Thymus (tissue), 11 donors: Measurements from ENCODE around the gene SERP2. TPM values are rescaled to one million over a fixed set of nuclear protein-coding genes. Genes with fewer than 3 reads are reported as not detected.

ENCODE experiments used
- DNase-seq, 9 donors: peaks; one replicate each; pipeline ENCODE4 v3.0.0-alpha.2; 2013; ENCODE audit warnings: low spot score in 9 of 9, low read depth in 6 of 9, missing footprints in 1 of 9
- H3K27ac ChIP-seq, 2 donors: one replicate each; pipeline ENCODE4 v1.5.1; 2013; ENCODE audit warnings: control low read depth in 1 of 2, low read depth in 1 of 2, low read length in 1 of 2, mild to moderate bottlenecking in 1 of 2, moderate library complexity in 1 of 2
- H3K27me3 ChIP-seq, 2 donors: one replicate each; pipeline ENCODE4 v1.5.1; 2013; ENCODE audit warnings: low read length in 1 of 2; ENCODE audit not compliant: control insufficient read depth in 2 of 2, insufficient read depth in 1 of 2
- H3K36me3 ChIP-seq, 2 donors: one replicate each; pipeline ENCODE4 v1.5.1; 2013; ENCODE audit warnings: low read length in 1 of 2, mild to moderate bottlenecking in 1 of 2, moderate library complexity in 1 of 2; ENCODE audit not compliant: control insufficient read depth in 2 of 2, insufficient read depth in 2 of 2
- H3K4me1 ChIP-seq, 2 donors: one replicate each; pipeline ENCODE4 v1.5.1; 2013; ENCODE audit warnings: low read length in 2 of 2; ENCODE audit not compliant: control insufficient read depth in 2 of 2, insufficient read depth in 2 of 2
- H3K4me3 ChIP-seq, 2 donors: one replicate each; pipeline ENCODE4 v1.5.1; 2013; ENCODE audit warnings: low read length in 2 of 2, control low read depth in 1 of 2, mild to moderate bottlenecking in 1 of 2
- H3K9me3 ChIP-seq, 2 donors: one replicate each; pipeline ENCODE4 v1.5.1; 2013; ENCODE audit warnings: low read length in 1 of 2, mild to moderate bottlenecking in 1 of 2; ENCODE audit not compliant: control insufficient read depth in 2 of 2, insufficient read depth in 1 of 2
- WGBS: extraction: QIAGEN DNeasy Blood & Tissue Kit; methylation state at CpG from one replicate; pipeline ENCODE4 v1.1.7; 2013; 5-methylcytosine and 5-hydroxymethylcytosine counted together
- polyA plus RNA-seq: library from polyadenylated mRNA; stranded (reverse); fragments of 200-250 nt; gene quantifications from one replicate; pipeline ENCODE4 v1.2.3, GENCODE V29; 2013
- total RNA-seq: library from RNA; stranded (reverse); fragments of 120-200 nt; gene quantifications from one replicate; pipeline ENCODE4 v1.2.4, GENCODE V29; 2013
- donor health status: healthy.

Gene SERP2
- total and polyA plus RNA-seq, 2 donors: 5.5 to 9.4 TPM

- no peaks in the 10 kb centered on the region for H3K27me3 ChIP-seq
- peak overlapping the region; percentile 89 to 95 for H3K4me3 ChIP-seq
- peak overlapping the region in 1 of 2 donors; percentile 99 for H3K27ac ChIP-seq
- DNase-seq: peak in 5 of 9 donors; percentile 45 to 84 (median 62)
- peaks cover 7 to 23% of the 10 kb centered on the region in 2 donors for H3K36me3 ChIP-seq
- H3K4me1 ChIP-seq: peaks cover 10 to 25% of the 10 kb centered on the region in 2 donors
- WGBS: 23% methylated on average over 5 of the region's 5 CpGs
- H3K9me3 ChIP-seq: no peaks in the 10 kb centered on the region
Observed at GRCh38 chr13:44437356-44438233, 64.0 kb downstream of the SERP2 start.

GRCh38 chr13:44438234-44438579 is 64.6 kb downstream of the SERP2 start:
- DNase-seq: no peak
- Histone ChIP-seq H3K27me3 (no peaks in the 10 kb centered on the region), H3K36me3 (peaks cover 7 to 17% of the 10 kb centered on the region in 2 donors), H3K4me3 (no peak overlapping the region), H3K27ac (no peak overlapping the region), H3K4me1 (peaks cover 10 to 18% of the 10 kb centered on the region in 2 donors), H3K9me3 (no peaks in the 10 kb centered on the region)
- 23% methylated on average over 3 of the region's 3 CpGs for WGBS

GRCh38 chr13:44439452-44440024 is 65.9 kb downstream of the SERP2 start:
- Histone ChIP-seq H3K4me1 (peaks cover 4 to 11% of the 10 kb centered on the region in 2 donors), H3K27ac (no peak overlapping the region)

GRCh38 chr13:44440046-44440608 is 66.5 kb downstream of the SERP2 start:
- no peak for DNase-seq
- Histone ChIP-seq H3K9me3 (no peaks in the 10 kb centered on the region), H3K27me3 (no peaks in the 10 kb centered on the region), H3K4me1 (peaks cover 2 to 9% of the 10 kb centered on the region in 2 donors), H3K4me3 (no peak overlapping the region), H3K27ac (no peak overlapping the region), H3K36me3 (no peaks in the 10 kb centered on the region)
- 97% methylated on average over 10 of the region's 10 CpGs for WGBS

More at GRCh38 chr13:44439452-44440024, 65.9 kb downstream of the SERP2 start:
- Histone ChIP-seq H3K36me3 (peaks cover 2 to 4% of the 10 kb centered on the region in 2 donors), H3K27me3 (no peaks in the 10 kb centered on the region), H3K9me3 (no peaks in the 10 kb centered on the region), H3K4me3 (no peak overlapping the region)
- DNase-seq: no peak
- 39% methylated on average over 4 of the region's 4 CpGs for WGBS

Other genes starting within 250 kb of the SERP2 start
- 191 TPM for gene TSC22D1, start 202.5 kb downstream of the SERP2 start, total RNA-seq
- gene TSC22D1, start 202.5 kb downstream of the SERP2 start, polyA plus RNA-seq: 263 TPM